GM23338 (cell line): Measurements from ENCODE around the gene ZNF283. TPM values are rescaled to one million over a fixed set of nuclear protein-coding genes. Genes with fewer than 3 reads are reported as not detected.

Experiments used
- CREB1 ChIP-seq: fragments of 250-450 bp; sonication (Bioruptor Pico); IDR thresholded peaks from 2 replicates; pipeline ENCODE4 v1.5.0; 2020; ENCODE audit warnings: low read depth, mild to moderate bottlenecking, moderate library complexity
- CTCF ChIP-seq, 2 experiments: fragments of 200-600 bp in 1 of 2; sonication (generic) in 1 of 2; conservative IDR thresholded peaks; 2 replicates each; pipeline versions ENCODE4 v1.5.1 to v1.6.1; 2016 to 2017; ENCODE audit warnings: antibody characterized with exemption in 2 of 2, low read depth in 2 of 2, mild to moderate bottlenecking in 2 of 2, moderate library complexity in 1 of 2
- ZNF331 ChIP-seq: fragments of 250-450 bp; sonication (Bioruptor Pico); IDR thresholded peaks from 2 replicates; pipeline ENCODE4 v1.5.0; 2020; ENCODE audit warnings: low read depth, mild to moderate bottlenecking, moderate library complexity
- ZNF462 ChIP-seq: fragments of 250-450 bp; sonication (Bioruptor Pico); IDR thresholded peaks from 2 replicates; pipeline ENCODE4 v1.5.0; 2020; ENCODE audit warnings: mild to moderate bottlenecking, moderate library complexity
- polyA plus RNA-seq: library from polyadenylated mRNA; unstranded; fragments of >200 nt; fragmentation: Nextera tagmentation; extraction: Ambion mirVana; gene quantifications from 2 replicates; pipeline ENCODE4 v1.2.1, GENCODE V29; 2016
- total RNA-seq: library from RNA; depleted of rRNA; stranded (reverse); fragments of >200 nt; shearing (Covaris generic); gene quantifications from 2 replicates; pipeline ENCODE4 v1.2.3, GENCODE V29; 2014
- TF ChIP-seq, protein P1 (sequence below): IDR thresholded peaks from 2 replicates; pipeline ENCODE4 v1.6.1; 2016; ENCODE audit warnings: antibody characterized with exemption

Gene ZNF283
- total and polyA plus RNA-seq, 2 experiments from 2014 or later, result 3.1 to 12.0 TPM

- TF ChIP-seq ZNF462 (CRISPR knock-in tag) (no peak), CREB1 (CRISPR knock-in tag) (no peak), CTCF (conservative IDR thresholded peaks at IDR 0.05; ENCODE audit: low read depth in 2 of 2) (no peak), ZNF331 (CRISPR knock-in tag) (no peak)
- TF ChIP-seq, protein P1, sequence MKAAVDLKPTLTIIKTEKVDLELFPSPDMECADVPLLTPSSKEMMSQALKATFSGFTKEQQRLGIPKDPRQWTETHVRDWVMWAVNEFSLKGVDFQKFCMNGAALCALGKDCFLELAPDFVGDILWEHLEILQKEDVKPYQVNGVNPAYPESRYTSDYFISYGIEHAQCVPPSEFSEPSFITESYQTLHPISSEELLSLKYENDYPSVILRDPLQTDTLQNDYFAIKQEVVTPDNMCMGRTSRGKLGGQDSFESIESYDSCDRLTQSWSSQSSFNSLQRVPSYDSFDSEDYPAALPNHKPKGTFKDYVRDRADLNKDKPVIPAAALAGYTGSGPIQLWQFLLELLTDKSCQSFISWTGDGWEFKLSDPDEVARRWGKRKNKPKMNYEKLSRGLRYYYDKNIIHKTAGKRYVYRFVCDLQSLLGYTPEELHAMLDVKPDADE, result no peak
Measured at GRCh38 chr19:43818500-43818899, 8.6 kb upstream of the ZNF283 start (continued).
